Measurements from ENCODE around the gene CNGA2.

The CNGA2 gene

GRCh38 chrX:151724563-151725337 is 9.8 kb upstream of the CNGA2 start:
- Histone ChIP-seq H3K9ac (ENCODE audit: low read depth, low read length) (no peak overlapping the region), H3K36me3 (ENCODE audit: insufficient read depth, low read length) (no peaks in the 10 kb centered on the region), H3K9me3 (ENCODE audit: control insufficient read depth, insufficient read depth, low read length) (no peaks in the 10 kb centered on the region), H3K4me1 (ENCODE audit: insufficient read depth, low read length) (no peaks in the 10 kb centered on the region; the same call in 1 of the 2 replicates)

DNA sequence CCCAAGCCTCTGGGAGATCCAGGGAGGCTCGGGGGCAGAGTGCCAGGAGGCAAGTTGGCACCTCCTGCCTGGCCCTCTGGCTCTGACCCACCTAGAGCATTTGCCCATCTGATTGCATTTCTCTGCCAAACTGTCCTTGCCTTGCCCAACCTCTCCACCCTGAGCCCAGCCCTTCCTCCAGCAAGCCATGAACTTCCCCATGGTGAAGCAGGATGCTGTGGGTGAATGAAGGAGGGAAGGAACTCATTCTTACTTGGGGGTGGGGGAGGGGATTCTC is 9.3 kb upstream of the CNGA2 start:
- Histone ChIP-seq H3K9ac (ENCODE audit: low read depth, low read length) (no peak overlapping the region), H3K9me3 (ENCODE audit: control insufficient read depth, insufficient read depth, low read length) (no peaks in the 10 kb centered on the region), H3K4me1 (ENCODE audit: insufficient read depth, low read length) (no peaks in the 10 kb centered on the region; the same call in 1 of the 2 replicates), H3K36me3 (ENCODE audit: insufficient read depth, low read length) (no peaks in the 10 kb centered on the region)

DNA sequence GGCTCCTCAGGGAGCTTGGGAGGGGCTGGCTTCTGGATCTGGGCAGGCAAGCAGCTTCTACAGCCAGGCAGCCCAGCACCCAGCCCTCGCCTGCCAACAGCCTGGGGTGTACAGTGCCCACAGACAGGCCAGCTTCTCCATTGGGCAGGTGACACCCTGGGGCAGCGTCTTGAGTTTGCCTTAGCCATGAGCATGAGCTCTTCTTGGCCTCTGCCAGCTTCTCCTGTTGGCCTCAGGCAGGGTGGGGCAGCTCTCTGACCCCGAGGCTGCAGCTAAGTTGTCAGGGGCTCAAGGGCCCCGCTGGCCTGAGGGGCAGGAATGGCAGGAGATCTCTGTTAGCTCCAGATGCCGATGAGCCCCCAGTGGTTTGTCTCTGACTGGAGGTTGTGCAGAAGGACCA is 7.8 kb upstream of the CNGA2 start:
- Histone ChIP-seq H3K9ac (ENCODE audit: low read depth, low read length) (no peak overlapping the region), H3K9me3 (ENCODE audit: control insufficient read depth, insufficient read depth, low read length) (no peaks in the 10 kb centered on the region)

DNA sequence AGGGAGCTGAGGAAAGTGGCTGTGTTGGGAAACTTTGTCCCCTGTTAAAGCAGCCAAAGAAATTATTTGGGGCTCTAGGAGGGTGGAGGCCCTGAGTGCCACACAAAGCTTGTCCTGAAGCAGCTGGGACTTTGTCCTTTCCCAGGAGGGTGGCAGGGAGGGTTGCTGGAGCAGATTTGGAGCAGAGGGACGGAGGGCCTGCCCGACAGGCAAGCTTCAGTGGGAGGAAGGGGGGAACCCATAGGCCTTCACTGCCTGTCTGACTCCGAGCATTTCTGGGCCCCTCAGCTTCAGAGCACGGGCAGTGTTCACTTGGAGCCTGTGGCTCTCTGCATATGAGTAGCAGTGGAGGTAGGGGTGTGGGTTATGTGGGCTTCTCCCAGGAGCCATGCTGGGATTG is 7.2 kb upstream of the CNGA2 start:
- H3K4me1 ChIP-seq (ENCODE audit: insufficient read depth, low read length), result no peaks in the 10 kb centered on the region; the same call in 1 of the 2 replicates
- no peak overlapping the region for H3K9ac ChIP-seq (ENCODE audit: low read depth, low read length)
- no peaks in the 10 kb centered on the region for H3K36me3 ChIP-seq (ENCODE audit: insufficient read depth, low read length)
- no peaks in the 10 kb centered on the region for H3K9me3 ChIP-seq (ENCODE audit: control insufficient read depth, insufficient read depth, low read length)

More for the DNA sequence above, 7.8 kb upstream of the CNGA2 start:
- Histone ChIP-seq H3K4me1 (ENCODE audit: insufficient read depth, low read length) (no peaks in the 10 kb centered on the region; the same call in 1 of the 2 replicates), H3K36me3 (ENCODE audit: insufficient read depth, low read length) (no peaks in the 10 kb centered on the region)

- no peaks in the 10 kb centered on the region for H3K9me3 ChIP-seq (ENCODE audit: control insufficient read depth, insufficient read depth, low read length)
- H3K9ac ChIP-seq (ENCODE audit: low read depth, low read length), result no peak overlapping the region
- H3K4me1 ChIP-seq (ENCODE audit: insufficient read depth, low read length), result no peaks in the 10 kb centered on the region
- H3K36me3 ChIP-seq (ENCODE audit: insufficient read depth, low read length), result no peaks in the 10 kb centered on the region
These were observed 5.4 kb upstream of the CNGA2 start for GRCh38 chrX:151729056-151729725.

DNA sequence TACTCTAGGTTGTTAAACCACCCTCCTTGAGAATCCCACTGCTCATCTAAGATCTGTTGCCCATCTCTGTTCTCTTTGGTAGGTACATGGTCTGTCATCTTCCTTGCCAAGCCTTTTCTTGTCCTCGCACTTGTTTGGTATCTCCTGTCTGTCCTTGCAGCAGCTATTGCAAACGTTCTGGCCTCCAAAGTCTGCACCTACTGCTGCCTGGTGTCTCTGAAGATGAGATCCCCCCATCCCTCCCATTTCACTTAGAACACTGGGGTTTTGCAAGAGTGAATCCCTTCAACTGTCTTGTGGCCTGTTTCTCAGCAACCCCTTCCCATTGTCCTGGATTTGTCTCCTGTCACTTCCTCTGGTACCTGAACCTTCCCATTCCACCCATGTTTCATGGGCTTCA is 673 bp downstream of the CNGA2 start:
- Histone ChIP-seq H3K9me3 (ENCODE audit: control insufficient read depth, insufficient read depth, low read length) (no peaks in the 10 kb centered on the region), H3K36me3 (ENCODE audit: insufficient read depth, low read length) (no peaks in the 10 kb centered on the region), H3K9ac (ENCODE audit: low read depth, low read length) (no peak overlapping the region), H3K4me1 (ENCODE audit: insufficient read depth, low read length) (no peaks in the 10 kb centered on the region)

DNA sequence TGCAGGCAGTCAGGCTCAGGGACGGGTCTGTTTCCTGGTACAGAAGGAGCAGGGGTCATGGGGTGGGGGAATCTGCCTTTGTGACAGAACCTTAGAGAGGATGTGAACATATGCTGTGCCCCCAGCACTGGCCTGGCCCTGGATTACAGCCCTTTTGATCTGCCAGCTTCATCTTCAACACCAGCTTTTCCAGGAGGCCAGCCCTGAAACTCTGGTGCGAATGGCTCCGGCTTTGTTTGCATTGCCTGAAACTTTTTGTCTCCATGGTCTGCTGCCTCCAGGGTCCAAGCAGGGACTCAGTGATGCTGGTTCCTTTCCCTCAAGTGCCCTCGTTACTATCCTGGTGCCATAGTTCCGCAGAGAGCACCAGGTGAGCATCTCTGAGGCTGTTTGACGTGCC is 2.1 kb downstream of the CNGA2 start:
- no peaks in the 10 kb centered on the region for H3K9me3 ChIP-seq (ENCODE audit: control insufficient read depth, insufficient read depth, low read length)
- no peaks in the 10 kb centered on the region for H3K36me3 ChIP-seq (ENCODE audit: insufficient read depth, low read length)
- H3K4me1 ChIP-seq (ENCODE audit: insufficient read depth, low read length), result no peaks in the 10 kb centered on the region
- no peak overlapping the region for H3K9ac ChIP-seq (ENCODE audit: low read depth, low read length)

GRCh38 chrX:151737494-151737893 is 2.9 kb downstream of the CNGA2 start:
- no peaks in the 10 kb centered on the region for H3K4me1 ChIP-seq (ENCODE audit: insufficient read depth, low read length)
- H3K9me3 ChIP-seq (ENCODE audit: control insufficient read depth, insufficient read depth, low read length), result no peaks in the 10 kb centered on the region
- no peak overlapping the region for H3K9ac ChIP-seq (ENCODE audit: low read depth, low read length)
- no peaks in the 10 kb centered on the region for H3K36me3 ChIP-seq (ENCODE audit: insufficient read depth, low read length)

- Histone ChIP-seq H3K9ac (ENCODE audit: low read depth, low read length) (no peak overlapping the region), H3K4me1 (ENCODE audit: insufficient read depth, low read length) (no peaks in the 10 kb centered on the region), H3K9me3 (ENCODE audit: control insufficient read depth, insufficient read depth, low read length) (no peaks in the 10 kb centered on the region), H3K36me3 (ENCODE audit: insufficient read depth, low read length) (no peaks in the 10 kb centered on the region)
These were observed 4.2 kb downstream of the CNGA2 start for GRCh38 chrX:151738751-151739150.

DNA sequence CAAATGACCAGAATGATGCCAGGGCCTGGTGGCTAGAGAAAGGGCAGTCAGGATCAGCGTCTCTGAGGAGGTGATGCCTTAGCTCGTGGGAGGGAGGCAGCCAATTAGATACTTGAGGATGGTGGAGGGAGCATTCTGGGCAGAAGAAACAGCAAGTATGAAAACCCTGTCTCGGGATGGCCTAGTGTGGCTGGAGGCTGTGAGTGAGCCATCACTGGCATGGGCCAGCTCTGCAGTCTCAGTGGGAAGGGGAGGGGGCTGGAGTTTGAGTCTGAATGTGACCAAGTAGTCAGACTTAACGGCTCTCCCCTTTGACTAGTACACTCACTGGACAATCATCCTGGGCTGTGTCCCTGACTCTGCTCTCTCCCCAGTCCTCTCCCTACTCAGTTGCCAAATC is 7.1 kb downstream of the CNGA2 start:
- Histone ChIP-seq H3K36me3 (ENCODE audit: insufficient read depth, low read length) (no peaks in the 10 kb centered on the region), H3K4me1 (ENCODE audit: insufficient read depth, low read length) (no peaks in the 10 kb centered on the region), H3K9ac (ENCODE audit: low read depth, low read length) (no peak overlapping the region), H3K9me3 (ENCODE audit: control insufficient read depth, insufficient read depth, low read length) (no peaks in the 10 kb centered on the region)

DNA sequence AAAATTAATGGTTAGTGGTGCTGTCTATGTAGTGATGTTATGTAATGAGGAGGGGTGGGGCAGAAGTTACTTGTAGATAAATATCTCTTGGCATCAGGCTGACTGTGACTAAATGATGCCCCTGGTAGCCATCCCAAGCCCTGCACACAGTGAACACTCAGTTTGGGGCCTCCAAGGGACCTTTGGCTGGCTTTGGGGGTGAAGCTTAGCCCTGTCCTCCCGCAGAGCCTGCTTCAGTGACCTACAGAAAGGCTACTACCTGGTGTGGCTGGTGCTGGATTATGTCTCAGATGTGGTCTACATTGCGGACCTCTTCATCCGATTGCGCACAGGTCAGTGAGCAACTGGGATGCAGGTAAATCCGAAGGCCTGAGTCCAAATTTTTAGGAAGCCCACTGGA is 7.8 kb downstream of the CNGA2 start:
- Histone ChIP-seq H3K4me1 (ENCODE audit: insufficient read depth, low read length) (no peaks in the 10 kb centered on the region), H3K9ac (ENCODE audit: low read depth, low read length) (no peak overlapping the region), H3K9me3 (ENCODE audit: control insufficient read depth, insufficient read depth, low read length) (no peaks in the 10 kb centered on the region)

DNA sequence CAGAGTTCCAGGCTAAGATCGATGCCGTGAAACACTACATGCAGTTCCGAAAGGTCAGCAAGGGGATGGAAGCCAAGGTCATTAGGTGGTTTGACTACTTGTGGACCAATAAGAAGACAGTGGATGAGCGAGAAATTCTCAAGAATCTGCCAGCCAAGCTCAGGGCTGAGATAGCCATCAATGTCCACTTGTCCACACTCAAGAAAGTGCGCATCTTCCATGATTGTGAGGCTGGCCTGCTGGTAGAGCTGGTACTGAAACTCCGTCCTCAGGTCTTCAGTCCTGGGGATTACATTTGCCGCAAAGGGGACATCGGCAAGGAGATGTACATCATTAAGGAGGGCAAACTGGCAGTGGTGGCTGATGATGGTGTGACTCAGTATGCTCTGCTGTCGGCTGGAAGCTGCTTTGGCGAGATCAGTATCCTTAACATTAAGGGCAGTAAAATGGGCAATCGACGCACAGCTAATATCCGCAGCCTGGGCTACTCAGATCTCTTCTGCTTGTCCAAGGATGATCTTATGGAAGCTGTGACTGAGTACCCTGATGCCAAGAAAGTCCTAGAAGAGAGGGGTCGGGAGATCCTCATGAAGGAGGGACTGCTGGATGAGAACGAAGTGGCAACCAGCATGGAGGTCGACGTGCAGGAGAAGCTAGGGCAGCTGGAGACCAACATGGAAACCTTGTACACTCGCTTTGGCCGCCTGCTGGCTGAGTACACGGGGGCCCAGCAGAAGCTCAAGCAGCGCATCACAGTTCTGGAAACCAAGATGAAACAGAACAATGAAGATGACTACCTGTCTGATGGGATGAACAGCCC is 9.3 kb downstream of the CNGA2 start:
- Histone ChIP-seq H3K4me1 (ENCODE audit: insufficient read depth, low read length) (peaks cover 5% of the 10 kb centered on the region; the same call in 1 of the 2 replicates), H3K9me3 (ENCODE audit: control insufficient read depth, insufficient read depth, low read length) (no peaks in the 10 kb centered on the region), H3K36me3 (ENCODE audit: insufficient read depth, low read length) (no peaks in the 10 kb centered on the region), H3K9ac (ENCODE audit: low read depth, low read length) (no peak overlapping the region)

More for the DNA sequence above, 7.8 kb downstream of the CNGA2 start:
- no peaks in the 10 kb centered on the region for H3K36me3 ChIP-seq (ENCODE audit: insufficient read depth, low read length)

DNA sequence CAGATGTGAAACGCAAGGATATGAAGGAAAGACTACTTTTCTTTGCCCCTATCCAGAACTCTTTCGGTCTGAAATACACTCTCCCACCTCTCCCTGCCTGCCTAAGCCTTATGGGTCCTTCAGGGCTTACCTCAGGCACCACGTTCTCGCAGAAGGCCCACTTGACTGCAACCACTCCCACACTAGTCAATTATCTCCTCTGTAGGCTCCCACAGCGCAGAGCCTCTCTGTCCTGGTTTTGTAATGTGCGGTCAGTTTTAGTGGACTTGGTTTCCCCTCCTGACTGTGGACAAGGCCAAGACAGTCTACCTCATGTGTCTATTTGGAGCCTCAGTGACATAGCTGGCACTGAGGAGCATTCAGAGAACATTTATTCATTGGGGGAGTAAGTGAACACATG is 11.1 kb downstream of the CNGA2 start:
- Histone ChIP-seq H3K9me3 (ENCODE audit: control insufficient read depth, insufficient read depth, low read length) (no peaks in the 10 kb centered on the region), H3K4me1 (ENCODE audit: insufficient read depth, low read length) (peaks cover 8% of the 10 kb centered on the region)

GRCh38 chrX:151746502-151746901 is 12.0 kb downstream of the CNGA2 start:
- Histone ChIP-seq H3K9me3 (ENCODE audit: control insufficient read depth, insufficient read depth, low read length) (no peaks in the 10 kb centered on the region), H3K9ac (ENCODE audit: low read depth, low read length) (no peak overlapping the region), H3K4me1 (ENCODE audit: insufficient read depth, low read length) (peaks cover 8% of the 10 kb centered on the region), H3K36me3 (ENCODE audit: insufficient read depth, low read length) (no peaks in the 10 kb centered on the region)

More for the DNA sequence above, 11.1 kb downstream of the CNGA2 start:
- Histone ChIP-seq H3K9ac (ENCODE audit: low read depth, low read length) (no peak overlapping the region), H3K36me3 (ENCODE audit: insufficient read depth, low read length) (no peaks in the 10 kb centered on the region)
